NCI-H82 treated with DMSO at 0.1 percent for 48 hours (cell line): Measurements from ENCODE around the gene TBRG4.

Experiments
- DNase-seq: peaks from one replicate; lab custom pipeline; 2025; ENCODE audit not compliant: unreplicated experiment; lab: John Stamatoyannopoulos, UW

The TBRG4 gene

DNA sequence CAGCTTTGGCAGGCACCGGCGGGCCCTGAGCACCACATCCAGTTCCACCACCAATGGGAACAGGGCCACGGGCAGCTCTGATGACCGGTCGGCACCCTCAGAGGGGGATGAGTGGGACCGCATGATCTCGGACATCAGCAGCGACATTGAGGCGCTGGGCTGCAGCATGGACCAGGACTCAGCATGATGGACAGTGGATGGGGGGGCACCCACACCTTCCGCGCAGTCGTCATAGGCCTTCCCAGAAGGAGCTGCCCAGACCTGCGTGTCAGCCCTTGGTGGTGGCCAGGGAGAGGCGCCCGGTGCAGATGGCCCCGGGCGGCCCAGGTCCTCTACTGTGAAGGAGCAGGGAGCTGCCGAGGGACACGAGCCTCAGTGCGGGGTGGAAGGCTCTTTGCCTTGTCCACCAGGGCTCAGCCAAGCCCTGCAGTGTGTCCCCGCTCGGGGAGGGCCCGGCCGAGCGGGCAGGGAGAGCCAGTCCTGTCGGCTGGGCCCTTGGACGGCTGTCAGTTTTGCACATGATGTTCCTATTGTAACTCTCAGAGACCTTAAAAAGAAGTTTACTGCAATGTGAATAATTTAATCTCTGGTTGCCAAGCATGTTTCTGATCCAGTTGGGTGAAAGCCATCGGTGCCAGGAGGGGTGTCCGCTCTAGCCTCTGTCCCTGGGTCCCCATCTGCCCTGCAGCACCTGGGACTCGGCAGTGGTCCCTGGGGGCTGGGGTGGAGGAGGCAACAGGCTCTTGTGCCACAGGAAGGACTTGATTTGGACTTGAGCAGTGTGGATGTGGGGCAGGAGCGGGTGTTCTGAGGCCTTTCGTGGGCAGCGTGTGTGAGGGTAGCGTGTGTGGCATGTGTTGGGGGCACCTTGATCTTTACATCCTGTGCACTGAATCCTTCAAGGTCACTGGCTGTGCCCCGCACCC is 35.4 kb downstream of the TBRG4 start:
- DNase-seq, result no peak

DNA sequence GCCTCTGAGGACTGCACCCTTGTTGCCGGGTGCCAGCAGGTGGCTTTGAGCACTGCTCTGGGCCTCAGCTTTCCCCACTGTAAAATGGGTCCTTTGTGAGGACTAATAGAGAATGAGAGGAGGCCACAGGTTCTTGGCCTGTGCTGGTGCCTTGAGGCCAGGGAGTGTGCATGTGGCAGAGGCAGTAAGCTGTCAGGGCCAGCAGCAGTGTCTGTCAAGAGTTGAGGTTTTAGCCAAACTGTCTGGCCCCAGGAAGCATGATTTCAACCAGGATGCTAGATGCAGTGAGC is 36.2 kb downstream of the TBRG4 start:
- no peak for DNase-seq

- no peak for DNase-seq
Measured at GRCh38 chr7:45074528-45075354, 36.8 kb downstream of the TBRG4 start.

DNA sequence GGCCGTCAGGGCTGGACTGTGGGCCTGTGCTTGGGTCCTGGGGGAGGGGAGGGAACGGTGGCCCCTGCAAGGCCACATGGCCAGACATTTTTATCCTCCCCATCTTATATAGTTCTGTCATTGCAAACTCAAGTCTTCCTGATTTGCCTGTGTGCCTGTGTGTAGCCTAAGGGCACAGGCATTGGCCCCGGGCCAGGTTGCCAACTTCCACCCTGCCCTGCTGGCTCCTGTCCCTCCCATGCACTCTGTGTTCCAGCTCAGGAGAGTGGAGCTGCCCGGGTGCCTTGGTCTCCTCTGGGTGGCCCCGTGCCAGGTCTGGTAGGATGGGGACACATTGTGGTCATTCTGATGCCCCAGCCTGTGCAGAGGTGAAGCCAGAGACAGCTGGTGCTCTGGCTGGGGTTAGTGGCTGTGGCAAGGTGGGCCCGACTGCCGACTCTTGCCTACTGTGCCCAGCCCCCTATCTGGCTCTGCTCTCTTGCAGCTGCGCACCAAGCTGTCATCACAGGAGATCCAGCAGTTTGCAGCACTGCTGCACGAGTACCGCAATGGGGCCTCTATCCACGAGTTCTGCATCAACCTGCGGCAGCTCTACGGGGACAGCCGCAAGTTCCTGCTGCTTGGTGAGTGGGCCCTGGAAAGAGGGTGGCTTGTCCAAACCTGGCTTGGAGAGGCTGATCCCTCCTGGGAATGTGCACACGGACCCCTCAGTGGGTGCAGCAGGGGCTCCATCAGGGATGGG is 37.5 kb downstream of the TBRG4 start:
- DNase-seq, result no peak

GRCh38 chr7:45073031-45073785 is 38.3 kb downstream of the TBRG4 start:
- no peak for DNase-seq

DNA sequence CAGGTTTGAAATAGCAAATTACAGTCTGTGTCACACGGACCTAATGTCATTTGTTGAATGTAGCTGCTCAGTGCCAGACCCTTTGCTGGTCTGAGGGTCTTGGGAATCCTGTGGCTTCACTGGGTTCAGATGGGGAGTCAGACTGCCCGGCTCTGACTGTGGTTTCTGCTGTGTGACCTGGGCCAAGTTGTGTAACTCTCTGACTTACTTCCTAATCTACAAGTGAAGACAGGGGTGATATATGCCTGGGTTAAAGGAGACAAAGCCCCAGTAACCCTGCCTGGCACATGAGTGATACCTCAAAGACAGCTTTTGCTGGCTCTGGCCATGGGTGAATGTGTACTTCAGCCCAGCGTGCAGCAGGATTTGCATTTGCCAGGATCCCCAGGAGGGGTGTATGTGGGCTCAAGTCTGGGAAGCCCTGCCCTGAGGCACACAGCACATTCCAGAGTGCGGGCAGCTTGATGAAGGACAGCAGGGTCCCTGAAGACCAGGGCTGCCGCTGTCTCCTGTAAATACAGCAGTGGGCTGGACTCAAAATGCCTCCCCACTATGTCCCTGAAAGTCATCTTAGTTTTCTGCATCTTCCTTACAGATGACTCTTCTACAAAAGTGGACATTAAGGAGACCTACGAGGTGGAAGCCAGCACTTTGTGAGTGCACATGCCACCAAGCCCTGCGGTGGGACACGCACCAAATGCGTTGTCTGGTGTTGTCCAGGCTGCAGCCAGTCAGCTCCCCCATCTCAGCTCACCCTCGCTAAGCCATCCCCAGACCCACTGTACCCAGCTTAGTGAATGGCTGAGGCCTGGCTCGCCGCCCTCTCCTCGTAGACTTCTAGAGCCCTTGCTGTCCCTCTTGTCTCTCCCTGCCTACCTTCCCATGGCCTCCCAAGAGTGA is 39.1 kb downstream of the TBRG4 start:
- DNase-seq, result no peak

GRCh38 chr7:45071528-45071927 is 40.0 kb downstream of the TBRG4 start:
- no peak for DNase-seq

- no peak for DNase-seq
Measured at GRCh38 chr7:45070254-45070642, 41.2 kb downstream of the TBRG4 start.

DNA sequence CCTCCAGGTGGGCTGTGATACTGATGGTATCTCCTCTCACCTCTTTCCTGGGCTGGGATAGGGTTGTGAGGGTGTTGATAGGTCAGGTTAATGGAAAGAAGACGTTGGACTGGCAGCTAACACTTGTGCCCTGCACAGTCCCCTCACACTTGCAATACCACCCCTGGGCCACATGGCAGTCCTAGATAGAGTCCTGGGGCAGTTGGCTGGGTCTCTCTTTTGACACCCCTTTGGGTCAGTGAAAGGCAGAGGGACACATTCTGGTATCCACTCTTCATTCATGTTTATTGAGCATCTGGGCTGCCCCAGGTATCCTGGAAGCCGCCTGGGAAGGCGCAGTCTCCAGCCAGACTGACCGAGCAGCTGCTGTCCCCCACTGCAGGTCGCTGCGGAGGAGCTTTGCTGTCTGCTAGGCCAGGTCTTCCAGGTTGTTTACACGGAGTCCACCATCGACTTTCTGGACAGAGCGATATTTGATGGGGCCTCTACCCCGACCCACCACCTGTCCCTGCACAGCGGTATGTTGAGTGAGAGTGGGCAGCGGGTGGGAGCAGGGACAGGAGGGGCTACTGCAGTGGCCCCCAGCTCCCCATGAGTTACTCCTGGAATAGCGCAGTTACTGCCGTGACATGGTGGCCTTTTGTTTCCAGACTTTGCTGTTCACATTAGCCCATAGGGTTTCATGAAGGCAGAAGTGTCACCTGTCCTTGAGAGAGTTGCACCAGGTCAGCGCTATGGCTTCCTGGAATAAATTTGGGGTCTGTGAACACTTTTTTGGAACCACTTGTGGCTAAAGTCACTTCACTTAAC is 41.8 kb downstream of the TBRG4 start:
- no peak for DNase-seq

DNA sequence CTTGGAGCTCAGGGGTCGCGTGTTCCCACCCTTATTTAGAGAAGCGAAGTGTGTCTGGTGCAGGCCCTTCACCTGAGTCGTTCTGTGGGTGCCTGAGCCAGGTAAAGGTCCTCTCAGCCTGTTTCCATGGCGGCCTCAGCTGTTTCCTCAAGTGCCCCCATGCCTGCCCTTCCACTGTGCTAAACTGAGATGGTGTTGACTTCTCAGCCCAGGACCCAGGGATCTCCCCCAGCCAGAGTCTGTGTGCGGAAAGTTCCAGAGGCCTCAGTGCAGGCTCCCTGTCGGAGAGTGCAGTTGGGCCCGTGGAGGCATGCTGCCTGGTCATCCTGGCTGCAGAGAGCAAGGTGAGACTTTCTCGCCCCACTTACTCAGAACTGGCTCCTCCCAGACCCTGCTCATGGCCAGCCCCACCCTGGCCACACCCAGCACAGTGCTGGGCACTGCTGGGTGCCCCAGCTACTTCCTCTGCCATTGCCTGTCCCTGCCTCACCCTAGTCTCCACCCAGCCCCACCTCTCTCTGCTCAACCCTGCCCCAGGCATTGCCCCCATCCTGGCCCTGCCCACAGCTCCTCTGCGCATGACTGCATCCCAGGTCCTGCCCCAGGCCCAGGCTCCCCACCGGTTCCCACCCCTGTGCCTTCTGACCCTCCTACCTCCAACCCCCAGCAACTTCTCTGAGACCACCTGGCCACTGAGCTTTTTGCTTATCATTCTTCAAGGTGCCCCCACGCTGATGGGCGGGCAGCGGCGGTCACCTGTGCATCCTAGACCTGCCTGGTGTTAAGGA is 43.1 kb downstream of the TBRG4 start:
- DNase-seq, result no peak

DNA sequence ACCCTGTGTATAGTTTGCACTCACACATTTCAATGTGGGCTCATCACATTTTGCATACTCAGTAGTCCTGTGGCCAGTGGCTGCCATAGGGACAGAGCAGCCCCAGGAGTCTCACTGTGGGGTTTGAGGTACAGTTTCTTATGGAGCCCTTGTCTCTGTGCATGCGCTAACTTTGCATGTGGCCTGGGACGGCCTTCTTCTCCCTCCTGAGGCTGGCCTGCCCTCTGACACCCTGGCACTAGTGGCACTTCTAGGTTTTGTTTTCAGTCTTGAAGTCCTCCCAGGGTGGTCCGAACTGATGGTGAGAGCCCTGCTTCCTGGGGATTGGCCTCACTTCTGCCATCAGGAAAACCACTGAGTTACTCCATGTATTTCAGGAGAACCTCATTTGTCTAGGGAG is 43.9 kb downstream of the TBRG4 start:
- DNase-seq, result no peak

- no peak for DNase-seq
Measured at GRCh38 chr7:45066409-45066808, 45.1 kb downstream of the TBRG4 start.

DNA sequence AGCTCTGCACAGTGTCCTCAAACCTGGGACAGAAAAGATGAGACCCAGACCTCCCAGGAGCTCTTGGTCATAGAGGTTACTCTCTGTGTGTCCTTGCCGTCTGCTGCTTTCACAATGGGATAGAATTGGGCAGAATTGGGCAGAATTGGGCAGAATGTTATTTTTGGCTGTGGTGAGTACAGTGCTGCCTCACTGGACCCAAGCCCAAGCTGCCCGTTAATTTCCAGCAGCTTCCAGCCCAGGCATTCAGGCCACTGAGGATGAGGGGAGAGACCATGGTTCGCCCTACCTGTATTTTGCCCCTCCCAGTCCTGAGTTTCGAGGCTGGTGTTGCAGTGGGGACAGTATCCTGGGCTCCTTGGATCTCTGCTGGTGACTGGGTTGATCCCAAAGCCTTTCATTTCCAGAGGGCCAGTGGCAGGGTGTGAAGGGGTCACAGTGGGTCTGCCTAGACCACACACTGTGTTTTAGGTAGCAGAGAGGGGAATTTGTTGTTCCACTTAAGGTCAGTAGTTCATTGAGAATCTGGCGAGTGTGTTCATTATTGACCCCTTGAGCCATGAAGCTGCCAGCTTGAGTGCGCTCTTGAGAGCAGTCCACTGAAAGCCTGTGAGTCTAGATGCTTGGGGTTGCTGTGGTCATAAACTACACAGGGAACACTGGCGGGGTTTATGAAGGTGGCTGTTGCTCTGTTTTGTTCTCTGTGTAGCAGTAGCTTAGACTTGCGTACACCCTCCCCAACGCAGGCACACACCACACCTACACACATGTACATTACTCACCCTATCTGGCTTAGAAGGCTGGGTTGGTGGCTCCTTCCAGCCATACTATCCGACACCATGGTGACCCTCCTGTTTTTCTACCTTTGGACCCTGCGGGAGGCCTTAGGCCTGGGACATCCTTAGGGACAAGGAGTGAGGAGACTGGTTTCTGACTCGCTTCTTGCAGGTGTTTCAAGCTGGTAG is 46.2 kb downstream of the TBRG4 start:
- DNase-seq, result no peak

DNA sequence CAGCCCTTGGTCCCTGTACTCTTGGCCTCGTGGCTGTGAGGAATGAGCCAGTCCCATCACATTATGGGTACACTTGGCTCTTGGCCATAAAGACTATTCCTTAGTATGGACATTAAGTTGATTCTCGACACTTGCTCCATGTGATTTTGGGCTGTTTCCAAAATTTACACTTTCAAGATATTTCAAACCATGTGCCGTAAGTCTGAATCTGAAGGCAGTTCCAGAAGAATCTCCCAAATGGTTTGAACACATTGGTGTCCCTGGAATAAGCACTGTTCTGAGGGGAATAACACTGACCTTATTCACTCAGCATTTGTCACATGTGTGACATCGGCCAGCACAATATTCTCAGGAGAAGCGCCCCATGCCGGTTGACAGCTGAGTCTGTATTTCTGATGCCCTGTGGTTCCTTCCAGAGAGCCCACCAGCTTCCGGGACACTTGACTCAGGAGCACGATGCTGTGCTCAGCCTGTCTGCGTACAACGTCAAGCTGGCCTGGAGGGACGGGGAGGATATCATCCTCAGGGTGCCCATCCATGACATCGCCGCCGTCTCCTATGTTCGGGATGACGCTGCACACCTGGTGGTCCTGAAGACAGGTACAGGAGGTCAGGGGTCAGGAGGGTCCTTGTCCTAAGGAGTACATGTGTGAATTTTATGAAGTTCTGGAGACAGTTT is 47.3 kb downstream of the TBRG4 start:
- no peak for DNase-seq

DNA sequence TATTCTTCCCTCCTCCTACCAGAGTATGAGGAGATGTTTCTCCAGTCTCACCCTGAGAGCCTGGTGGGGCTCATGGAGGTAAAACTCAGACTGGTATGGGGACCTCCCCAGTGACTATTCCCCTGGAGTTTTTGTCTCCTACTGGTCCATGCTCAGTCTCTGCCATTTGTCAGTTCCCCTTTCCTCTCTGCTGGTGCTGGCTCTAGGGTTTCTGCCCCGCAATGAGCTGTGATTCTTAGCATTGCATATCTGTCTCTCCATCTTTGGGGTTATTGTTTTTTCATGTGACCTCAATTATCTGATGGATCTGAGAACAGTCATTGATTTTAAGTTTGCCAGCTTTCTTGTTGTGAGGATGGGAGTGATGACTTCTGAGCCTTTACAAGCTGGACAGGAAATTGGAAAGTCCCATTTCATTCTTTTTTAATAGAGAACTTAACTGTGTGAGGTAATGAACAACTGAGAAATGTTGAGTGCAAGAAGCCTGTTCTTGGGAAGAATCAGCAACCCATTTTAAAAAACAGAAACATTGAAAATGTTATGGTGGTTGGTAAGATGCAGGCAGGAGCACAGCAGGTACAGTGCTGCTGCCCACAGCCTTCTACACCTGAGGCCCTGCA is 49.6 kb downstream of the TBRG4 start:
- DNase-seq, result no peak

DNA sequence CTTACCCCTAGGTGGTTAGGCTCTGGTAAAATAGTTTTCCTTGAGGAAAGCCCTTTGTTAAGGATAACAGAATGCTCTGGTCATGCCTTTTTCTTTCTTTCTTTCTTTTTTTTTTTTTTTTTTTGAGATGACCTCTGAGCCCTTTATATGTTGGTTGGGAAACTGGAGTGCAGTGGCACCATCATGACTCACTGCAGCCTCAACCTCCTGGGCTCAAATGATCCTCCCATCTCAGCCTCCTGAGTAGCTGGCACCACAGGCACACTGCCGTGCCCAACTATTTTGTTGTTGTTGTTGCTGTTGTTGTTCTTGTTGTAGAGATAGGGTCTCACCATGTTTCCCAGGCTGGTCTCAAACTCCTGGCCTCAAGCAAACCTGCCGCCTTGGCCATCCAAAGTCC is 50.1 kb downstream of the TBRG4 start:
- DNase-seq, result no peak
